ENCODE data around the gene ABCA12. TPM values are rescaled to one million over a fixed set of nuclear protein-coding genes. Genes with fewer than 3 reads are reported as not detected.

The ABCA12 gene
- total and polyA plus RNA-seq, 9 of the 15 experiments (the other 6 are each of a cell fraction or from before 2014, with no cell fraction given), result 0.02 to 0.03 TPM; not detected in 7

DNA sequence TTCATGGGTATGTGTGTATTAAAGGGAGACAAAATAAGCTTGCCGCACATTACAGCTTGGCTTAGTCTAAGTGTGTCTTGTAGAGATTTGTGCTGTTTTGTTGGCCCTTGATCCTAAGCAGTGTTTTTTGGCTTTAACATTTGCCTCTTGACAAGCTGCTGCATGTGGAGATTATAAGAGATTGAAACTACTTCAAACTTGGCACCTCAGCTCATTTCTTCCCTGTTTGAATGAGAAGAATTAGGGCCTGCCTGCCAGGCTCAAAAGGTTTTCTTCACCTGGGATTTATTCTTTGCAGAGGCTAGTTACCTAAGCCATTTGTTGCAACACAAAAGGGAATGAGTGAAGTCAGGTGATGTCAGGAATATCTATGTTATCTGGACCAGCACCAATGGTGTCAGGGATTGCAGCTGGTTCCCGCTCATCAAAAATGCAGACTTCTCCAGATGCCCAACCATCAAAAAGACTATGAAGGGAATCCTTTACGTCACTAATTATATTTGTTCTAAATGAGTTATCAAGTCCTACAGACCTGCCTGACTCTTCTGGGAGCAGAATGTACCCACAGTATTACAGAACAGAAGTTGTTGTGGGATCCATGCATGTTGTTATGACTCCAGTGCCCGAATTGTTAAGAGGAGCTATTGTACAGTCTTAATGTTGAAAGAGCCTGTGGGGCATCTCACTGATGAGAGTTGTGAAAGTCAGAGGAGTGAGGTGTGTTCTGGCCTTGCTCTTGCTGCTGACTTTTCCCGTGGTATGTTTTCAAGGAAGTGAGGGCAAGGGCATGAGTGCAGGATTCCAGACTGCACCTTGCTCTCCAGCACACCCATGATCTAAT is 31.0 kb downstream of the ABCA12 start:
- H3K9ac ChIP-seq (ENCODE audit: insufficient read depth in 1 of 2, low read depth in 2 of 2, low read length in 2 of 2), result no peak overlapping the region
- H3K4me3 ChIP-seq, result no peak overlapping the region
- ChIA-PET POLR2A (no interaction called here), CTCF (ENCODE audit: low intra/inter-chr PET ratio) (no interaction called here)
- H3K9me3 ChIP-seq (replicated peaks; ENCODE audit: control insufficient read depth, insufficient read depth, low read depth, low read length), result no peaks in the 10 kb centered on the region
- H3K4me2 ChIP-seq (ENCODE audit: insufficient read depth, low read length), result no peak overlapping the region
- ATAC-seq, result no peak
- no peaks in the 10 kb centered on the region; a peak in 1 of 5 replicates for H3K27me3 ChIP-seq (ENCODE audit: control insufficient read depth in 2 of 2, insufficient read depth in 2 of 2, low read length in 2 of 2)
- no peaks in the 10 kb centered on the region for H3K36me3 ChIP-seq (ENCODE audit: control insufficient read depth, insufficient read depth, low read length)
- H4K20me1 ChIP-seq (replicated peaks; ENCODE audit: control insufficient read depth, insufficient read depth, low read length), result no peaks in the 10 kb centered on the region
- intact Hi-C loops (cut with micrococcal nuclease), result no loop called here
- no peaks in the 10 kb centered on the region for H3K79me2 ChIP-seq (ENCODE audit: control insufficient read depth, insufficient read depth, low read length)
- H3K27ac ChIP-seq (ENCODE audit: extremely low read depth, low read depth, low read length), result no peak overlapping the region
- TF ChIP-seq E2F3 (CRISPR knock-in tag; IDR thresholded peaks at IDR 0.05) (no peak), CC2D1A (IDR thresholded peaks at IDR 0.05) (no peak), ZNF551 (CRISPR knock-in tag; IDR thresholded peaks at IDR 0.05) (no peak), DIDO1 (tag; IDR thresholded peaks at IDR 0.05; ENCODE audit: low read depth) (no peak), TSC22D4 (tag; IDR thresholded peaks at IDR 0.05) (no peak), NCOR1 (IDR thresholded peaks at IDR 0.05) (no peak), RREB1 (CRISPR knock-in tag; IDR thresholded peaks at IDR 0.05) (no peak), MEIS2 (IDR thresholded peaks at IDR 0.05; ENCODE audit: partially characterized antibody) (no peak), SMAD1 (IDR thresholded peaks at IDR 0.05; ENCODE audit: low read depth, low read length, partially characterized antibody) (no peak), CHD1 (IDR thresholded peaks at IDR 0.05; ENCODE audit: low read length) (no peak)
- TF ChIP-seq, protein P1, sequence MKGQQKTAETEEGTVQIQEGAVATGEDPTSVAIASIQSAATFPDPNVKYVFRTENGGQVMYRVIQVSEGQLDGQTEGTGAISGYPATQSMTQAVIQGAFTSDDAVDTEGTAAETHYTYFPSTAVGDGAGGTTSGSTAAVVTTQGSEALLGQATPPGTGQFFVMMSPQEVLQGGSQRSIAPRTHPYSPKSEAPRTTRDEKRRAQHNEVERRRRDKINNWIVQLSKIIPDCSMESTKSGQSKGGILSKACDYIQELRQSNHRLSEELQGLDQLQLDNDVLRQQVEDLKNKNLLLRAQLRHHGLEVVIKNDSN (CRISPR knock-in tag; IDR thresholded peaks at IDR 0.05), result no peak
- TF ChIP-seq, protein P2, sequence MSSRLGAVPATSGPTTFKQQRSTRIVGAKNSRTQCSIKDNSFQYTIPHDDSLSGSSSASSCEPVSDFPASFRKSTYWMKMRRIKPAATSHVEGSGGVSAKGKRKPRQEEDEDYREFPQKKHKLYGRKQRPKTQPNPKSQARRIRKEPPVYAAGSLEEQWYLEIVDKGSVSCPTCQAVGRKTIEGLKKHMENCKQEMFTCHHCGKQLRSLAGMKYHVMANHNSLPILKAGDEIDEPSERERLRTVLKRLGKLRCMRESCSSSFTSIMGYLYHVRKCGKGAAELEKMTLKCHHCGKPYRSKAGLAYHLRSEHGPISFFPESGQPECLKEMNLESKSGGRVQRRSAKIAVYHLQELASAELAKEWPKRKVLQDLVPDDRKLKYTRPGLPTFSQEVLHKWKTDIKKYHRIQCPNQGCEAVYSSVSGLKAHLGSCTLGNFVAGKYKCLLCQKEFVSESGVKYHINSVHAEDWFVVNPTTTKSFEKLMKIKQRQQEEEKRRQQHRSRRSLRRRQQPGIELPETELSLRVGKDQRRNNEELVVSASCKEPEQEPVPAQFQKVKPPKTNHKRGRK (tag; IDR thresholded peaks at IDR 0.05), result no peak
- TF ChIP-seq, protein P3, sequence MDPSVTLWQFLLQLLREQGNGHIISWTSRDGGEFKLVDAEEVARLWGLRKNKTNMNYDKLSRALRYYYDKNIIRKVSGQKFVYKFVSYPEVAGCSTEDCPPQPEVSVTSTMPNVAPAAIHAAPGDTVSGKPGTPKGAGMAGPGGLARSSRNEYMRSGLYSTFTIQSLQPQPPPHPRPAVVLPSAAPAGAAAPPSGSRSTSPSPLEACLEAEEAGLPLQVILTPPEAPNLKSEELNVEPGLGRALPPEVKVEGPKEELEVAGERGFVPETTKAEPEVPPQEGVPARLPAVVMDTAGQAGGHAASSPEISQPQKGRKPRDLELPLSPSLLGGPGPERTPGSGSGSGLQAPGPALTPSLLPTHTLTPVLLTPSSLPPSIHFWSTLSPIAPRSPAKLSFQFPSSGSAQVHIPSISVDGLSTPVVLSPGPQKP (CRISPR knock-in tag; IDR thresholded peaks at IDR 0.05), result no peak
- DNase-seq (ENCODE audit: extremely low read depth in 1 of 4, low spot score in 3 of 4), result no peak
- 11% methylated on average over 5 of the region's 5 CpGs for WGBS (ENCODE audit: insufficient coverage, low coverage, missing lambda C conversion rate)
- in situ Hi-C loops (cut with MboI), result no loop called here
- no peaks in the 10 kb centered on the region for H3K9me1 ChIP-seq (ENCODE audit: control insufficient read depth, insufficient read depth, low read length)
- H3K4me1 ChIP-seq (replicated peaks in 1 of 2; ENCODE audit: control insufficient read depth in 2 of 2, insufficient read depth in 2 of 2, low read length in 2 of 2), result no peaks in the 10 kb centered on the region
- FAIRE-seq, result no peak
- H2AFZ ChIP-seq (ENCODE audit: low read depth, low read length), result no peak overlapping the region
- no TSS peak for BruUV-seq (replicated peaks)
